Neural cell (in vitro differentiated cells): ENCODE results near the gene MCC. TPM values are rescaled to one million over a fixed set of nuclear protein-coding genes. Genes with fewer than 3 reads are reported as not detected.

Experiments used
- H2AFZ ChIP-seq: fragments of 200-600, 300-800 bp; sonication (generic), shearing (Covaris generic); 2 replicates; pipeline ENCODE4 v1.6.0; 2014; ENCODE audit warnings: low read depth, mild to moderate bottlenecking, antibody characterized with exemption, low read length, moderate library complexity
- H3F3A ChIP-seq: fragments of 200-600 bp; shearing (Covaris generic); 2 replicates; pipeline ENCODE4 v1.6.1; 2016; ENCODE audit warnings: mild to moderate bottlenecking, moderate library complexity, mixed read lengths, antibody characterized with exemption, low read length; ENCODE audit not compliant: insufficient read depth, poor library complexity, severe bottlenecking
- H3K27ac ChIP-seq: fragments of 200-600, 300-800 bp; sonication (generic), shearing (Covaris generic); 2 replicates; pipeline ENCODE4 v1.5.1; 2014; ENCODE audit warnings: mild to moderate bottlenecking, low read length, moderate library complexity
- H3K27me3 ChIP-seq: fragments of 300-800, 200-600 bp; sonication (generic), shearing (Covaris generic); 2 replicates; pipeline ENCODE4 v1.6.0; 2014; ENCODE audit warnings: mild to moderate bottlenecking, low read depth, low read length, moderate library complexity; ENCODE audit not compliant: insufficient read depth
- H3K36me3 ChIP-seq: fragments of 300-800, 200-600 bp; sonication (generic), shearing (Covaris generic); 2 replicates; pipeline ENCODE4 v1.5.1; 2014; ENCODE audit warnings: mild to moderate bottlenecking, antibody characterized with exemption, low read length, moderate library complexity; ENCODE audit not compliant: insufficient read depth
- H3K4me2 ChIP-seq: fragments of 300-800, 200-600 bp; sonication (generic), shearing (Covaris generic); 2 replicates; pipeline ENCODE4 v1.6.0; 2014; ENCODE audit warnings: mild to moderate bottlenecking, low read length
- H3K4me3 ChIP-seq: fragments of 300-800, 200-600 bp; sonication (generic), shearing (Covaris generic); 2 replicates; pipeline ENCODE4 v1.5.1; 2014; ENCODE audit warnings: mild to moderate bottlenecking, low read length, moderate library complexity
- H3K79me2 ChIP-seq: fragments of 200-600 bp; shearing (Covaris generic); replicated peaks from 2 replicates; pipeline ENCODE4 v1.6.0; 2014; ENCODE audit warnings: mild to moderate bottlenecking, low read length, moderate library complexity; ENCODE audit not compliant: insufficient read depth
- H3K9ac ChIP-seq: fragments of 300-800, 200-600 bp; sonication (generic), shearing (Covaris generic); 2 replicates; pipeline ENCODE4 v1.6.1; 2016; ENCODE audit warnings: mild to moderate bottlenecking, low read length, mixed read lengths
- H3K9me2 ChIP-seq: fragments of 200-600 bp; shearing (Covaris generic); 2 replicates; pipeline ENCODE4 v1.6.1; 2016; ENCODE audit warnings: mild to moderate bottlenecking, low read length, mixed read lengths; ENCODE audit not compliant: insufficient read depth
- H3K9me3 ChIP-seq: fragments of 200-600, 300-800 bp; sonication (generic), shearing (Covaris generic); 2 replicates; pipeline ENCODE4 v1.6.1; 2016; ENCODE audit warnings: mild to moderate bottlenecking, mixed run types, low read length, moderate library complexity, mixed read lengths
- H4K20me1 ChIP-seq: fragments of 200-600 bp; shearing (Covaris generic); 2 replicates; pipeline ENCODE4 v1.6.1; 2016; ENCODE audit warnings: mild to moderate bottlenecking, mixed run types; ENCODE audit not compliant: insufficient read depth
- CTCF ChIP-seq: fragments of 450-650 bp; IDR thresholded peaks from 2 replicates; pipeline ENCODE4 v1.5.1; 2014; ENCODE audit warnings: antibody characterized with exemption, mild to moderate bottlenecking, moderate library complexity; ENCODE audit not compliant: poor library complexity, severe bottlenecking
- EP300 ChIP-seq: fragments of 450-650 bp; conservative IDR thresholded peaks from 2 replicates; pipeline ENCODE4 v1.6.1; 2014; ENCODE audit warnings: antibody characterized with exemption, mild to moderate bottlenecking, moderate library complexity; ENCODE audit not compliant: poor library complexity, severe bottlenecking
- EZH2 ChIP-seq: fragments of 200-600, 300-800 bp; shearing (Covaris generic), sonication (generic); IDR thresholded peaks from 2 replicates; pipeline ENCODE4 v1.6.1; 2014; ENCODE audit warnings: antibody characterized with exemption, low read length, borderline replicate concordance, mild to moderate bottlenecking; ENCODE audit not compliant: insufficient read depth, poor library complexity, severe bottlenecking
- MXI1 ChIP-seq: fragments of 450-650 bp; conservative IDR thresholded peaks from 2 replicates; pipeline ENCODE4 v1.6.1; 2014; ENCODE audit warnings: antibody characterized with exemption, mild to moderate bottlenecking; ENCODE audit not compliant: poor library complexity, severe bottlenecking
- POLR2AphosphoS5 ChIP-seq: IDR thresholded peaks from 2 replicates; pipeline ENCODE4 v1.6.1; 2012
- RAD21 ChIP-seq: fragments of 450-650 bp; conservative IDR thresholded peaks from 2 replicates; pipeline ENCODE4 v1.6.1; 2014; ENCODE audit warnings: antibody characterized with exemption, mild to moderate bottlenecking, moderate library complexity
- REST ChIP-seq: IDR thresholded peaks from 2 replicates; pipeline ENCODE4 v1.6.1; 2012; ENCODE audit warnings: borderline replicate concordance
- SMC3 ChIP-seq: fragments of 450-650 bp; conservative IDR thresholded peaks from 2 replicates; pipeline ENCODE4 v1.6.1; 2014; ENCODE audit warnings: antibody characterized with exemption, mild to moderate bottlenecking, moderate library complexity; ENCODE audit not compliant: poor library complexity
- TAF1 ChIP-seq: IDR thresholded peaks from 2 replicates; pipeline ENCODE4 v1.6.1; 2012; ENCODE audit warnings: low read depth
- polyA plus RNA-seq: library from polyadenylated mRNA; depleted of rRNA; stranded (reverse); fragments of >200 nt; gene quantifications from 2 replicates; pipeline ENCODE4 v1.2.3, GENCODE V29; 2014

The MCC gene
- polyA plus RNA-seq, 1 donor from 2014 or later = 2.2 TPM

- H3K9me2 ChIP-seq = no peaks in the 10 kb centered on the region
- H3K9me3 ChIP-seq = no peaks in the 10 kb centered on the region
- H3K27me3 ChIP-seq = no peaks in the 10 kb centered on the region
- no peaks in the 10 kb centered on the region for H4K20me1 ChIP-seq
- H3F3A ChIP-seq = no peaks in the 10 kb centered on the region
- H3K79me2 ChIP-seq = no peaks in the 10 kb centered on the region
- H3K4me3 ChIP-seq = no peak overlapping the region
- H3K9ac ChIP-seq = no peak overlapping the region
- no peak for TF ChIP-seq SMC3
- TF ChIP-seq POLR2AphosphoS5 = no peak
- no peak for TF ChIP-seq MXI1
- TF ChIP-seq CTCF = no peak
- TF ChIP-seq REST = no peak
- no peak for TF ChIP-seq EZH2
- no peak overlapping the region for H3K27ac ChIP-seq
- H3K4me2 ChIP-seq = no peak overlapping the region
- H3K36me3 ChIP-seq = no peaks in the 10 kb centered on the region
- H2AFZ ChIP-seq = no peak overlapping the region
Measured at GRCh38 chr5:113068559-113068958, 419.7 kb downstream of the MCC start.

- no peak overlapping the region for H3K4me2 ChIP-seq
- TF ChIP-seq POLR2AphosphoS5 (no peak), TAF1 (no peak), CTCF (no peak), RAD21 (no peak), SMC3 (no peak), EZH2 (no peak), REST (no peak), EP300 (no peak), MXI1 (no peak)
Measured at GRCh38 chr5:113067635-113068344, 420.5 kb downstream of the MCC start.

More at GRCh38 chr5:113067635-113068344, 420.5 kb downstream of the MCC start:
- Histone ChIP-seq H3K36me3 (no peaks in the 10 kb centered on the region), H2AFZ (no peak overlapping the region), H4K20me1 (no peaks in the 10 kb centered on the region), H3K27me3 (no peaks in the 10 kb centered on the region), H3K9ac (no peak overlapping the region), H3K27ac (no peak overlapping the region), H3F3A (no peaks in the 10 kb centered on the region), H3K9me3 (no peaks in the 10 kb centered on the region), H3K9me2 (no peaks in the 10 kb centered on the region), H3K79me2 (no peaks in the 10 kb centered on the region), H3K4me3 (no peak overlapping the region)
